ENCODE data around the gene ZNF808. TPM values are rescaled to one million over a fixed set of nuclear protein-coding genes. Genes with fewer than 3 reads are reported as not detected.
A peak's percentile ranks its signal among the peaks of the same experiment; 100 is the strongest.

ZNF808 gene
- total and polyA plus RNA-seq, 2 of the 13 experiments (the other 11 are each of a cell fraction or from before 2014, with no cell fraction given): 3.0 to 7.4 TPM

GRCh38 chr19:52570000-52570861, 42.8 kb downstream of the ZNF808 start, which contains the start of gene ZNF701 (continued):
- TF ChIP-seq HOMEZ (CRISPR knock-in tag; IDR thresholded peaks at IDR 0.05; ENCODE audit: low read depth): no peak
- TF ChIP-seq TOPORS (CRISPR knock-in tag; IDR thresholded peaks at IDR 0.05): no peak
- TF ChIP-seq, protein P1, sequence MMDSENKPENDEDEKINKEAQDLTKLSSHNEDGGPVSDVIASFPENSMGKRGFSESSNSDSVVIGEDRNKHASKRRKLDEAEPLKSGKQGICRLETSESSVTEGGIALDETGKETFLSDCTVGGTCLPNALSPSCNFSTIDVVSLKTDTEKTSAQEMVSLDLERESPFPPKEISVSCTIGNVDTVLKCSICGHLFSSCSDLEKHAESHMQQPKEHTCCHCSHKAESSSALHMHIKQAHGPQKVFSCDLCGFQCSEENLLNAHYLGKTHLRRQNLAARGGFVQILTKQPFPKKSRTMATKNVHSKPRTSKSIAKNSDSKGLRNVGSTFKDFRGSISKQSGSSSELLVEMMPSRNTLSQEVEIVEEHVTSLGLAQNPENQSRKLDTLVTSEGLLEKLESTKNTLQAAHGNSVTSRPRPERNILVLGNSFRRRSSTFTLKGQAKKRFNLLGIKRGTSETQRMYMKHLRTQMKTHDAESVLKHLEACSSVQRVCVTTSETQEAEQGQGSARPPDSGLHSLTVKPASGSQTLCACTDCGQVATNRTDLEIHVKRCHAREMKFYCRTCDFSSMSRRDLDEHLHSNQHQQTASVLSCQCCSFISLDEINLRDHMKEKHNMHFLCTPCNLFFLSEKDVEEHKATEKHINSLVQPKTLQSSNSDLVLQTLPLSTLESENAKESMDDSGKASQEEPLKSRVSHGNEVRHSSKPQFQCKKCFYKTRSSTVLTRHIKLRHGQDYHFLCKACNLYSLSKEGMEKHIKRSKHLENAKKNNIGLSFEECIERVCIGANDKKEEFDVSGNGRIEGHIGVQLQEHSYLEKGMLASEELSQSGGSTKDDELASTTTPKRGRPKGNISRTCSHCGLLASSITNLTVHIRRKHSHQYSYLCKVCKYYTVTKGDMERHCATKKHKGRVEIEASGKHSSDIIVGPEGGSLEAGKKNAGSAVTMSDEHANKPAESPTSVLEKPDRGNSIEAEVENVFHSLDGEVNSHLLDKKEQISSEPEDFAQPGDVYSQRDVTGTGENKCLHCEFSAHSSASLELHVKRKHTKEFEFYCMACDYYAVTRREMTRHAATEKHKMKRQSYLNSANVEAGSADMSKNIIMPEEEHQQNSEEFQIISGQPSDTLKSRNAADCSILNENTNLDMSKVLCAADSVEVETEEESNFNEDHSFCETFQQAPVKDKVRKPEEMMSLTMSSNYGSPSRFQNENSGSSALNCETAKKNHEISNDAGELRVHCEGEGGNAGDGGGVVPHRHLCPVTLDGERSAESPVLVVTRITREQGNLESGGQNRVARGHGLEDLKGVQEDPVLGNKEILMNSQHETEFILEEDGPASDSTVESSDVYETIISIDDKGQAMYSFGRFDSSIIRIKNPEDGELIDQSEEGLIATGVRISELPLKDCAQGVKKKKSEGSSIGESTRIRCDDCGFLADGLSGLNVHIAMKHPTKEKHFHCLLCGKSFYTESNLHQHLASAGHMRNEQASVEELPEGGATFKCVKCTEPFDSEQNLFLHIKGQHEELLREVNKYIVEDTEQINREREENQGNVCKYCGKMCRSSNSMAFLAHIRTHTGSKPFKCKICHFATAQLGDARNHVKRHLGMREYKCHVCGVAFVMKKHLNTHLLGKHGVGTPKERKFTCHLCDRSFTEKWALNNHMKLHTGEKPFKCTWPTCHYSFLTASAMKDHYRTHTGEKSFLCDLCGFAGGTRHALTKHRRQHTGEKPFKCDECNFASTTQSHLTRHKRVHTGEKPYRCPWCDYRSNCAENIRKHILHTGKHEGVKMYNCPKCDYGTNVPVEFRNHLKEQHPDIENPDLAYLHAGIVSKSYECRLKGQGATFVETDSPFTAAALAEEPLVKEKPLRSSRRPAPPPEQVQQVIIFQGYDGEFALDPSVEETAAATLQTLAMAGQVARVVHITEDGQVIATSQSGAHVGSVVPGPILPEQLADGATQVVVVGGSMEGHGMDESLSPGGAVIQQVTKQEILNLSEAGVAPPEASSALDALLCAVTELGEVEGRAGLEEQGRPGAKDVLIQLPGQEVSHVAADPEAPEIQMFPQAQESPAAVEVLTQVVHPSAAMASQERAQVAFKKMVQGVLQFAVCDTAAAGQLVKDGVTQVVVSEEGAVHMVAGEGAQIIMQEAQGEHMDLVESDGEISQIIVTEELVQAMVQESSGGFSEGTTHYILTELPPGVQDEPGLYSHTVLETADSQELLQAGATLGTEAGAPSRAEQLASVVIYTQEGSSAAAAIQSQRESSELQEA (CRISPR knock-in tag; IDR thresholded peaks at IDR 0.05; ENCODE audit: not compliant biosample characterization): no peak
- TF ChIP-seq ZNF235 (CRISPR knock-in tag; IDR thresholded peaks at IDR 0.05; ENCODE audit: borderline replicate concordance): no peak
- no peak for TF ChIP-seq ZBTB1 (CRISPR knock-in tag; IDR thresholded peaks at IDR 0.05; ENCODE audit: borderline replicate concordance)
- no peak for TF ChIP-seq ZNF496 (CRISPR knock-in tag; IDR thresholded peaks at IDR 0.05; ENCODE audit: insufficient replicate concordance)
- TF ChIP-seq, protein P2, sequence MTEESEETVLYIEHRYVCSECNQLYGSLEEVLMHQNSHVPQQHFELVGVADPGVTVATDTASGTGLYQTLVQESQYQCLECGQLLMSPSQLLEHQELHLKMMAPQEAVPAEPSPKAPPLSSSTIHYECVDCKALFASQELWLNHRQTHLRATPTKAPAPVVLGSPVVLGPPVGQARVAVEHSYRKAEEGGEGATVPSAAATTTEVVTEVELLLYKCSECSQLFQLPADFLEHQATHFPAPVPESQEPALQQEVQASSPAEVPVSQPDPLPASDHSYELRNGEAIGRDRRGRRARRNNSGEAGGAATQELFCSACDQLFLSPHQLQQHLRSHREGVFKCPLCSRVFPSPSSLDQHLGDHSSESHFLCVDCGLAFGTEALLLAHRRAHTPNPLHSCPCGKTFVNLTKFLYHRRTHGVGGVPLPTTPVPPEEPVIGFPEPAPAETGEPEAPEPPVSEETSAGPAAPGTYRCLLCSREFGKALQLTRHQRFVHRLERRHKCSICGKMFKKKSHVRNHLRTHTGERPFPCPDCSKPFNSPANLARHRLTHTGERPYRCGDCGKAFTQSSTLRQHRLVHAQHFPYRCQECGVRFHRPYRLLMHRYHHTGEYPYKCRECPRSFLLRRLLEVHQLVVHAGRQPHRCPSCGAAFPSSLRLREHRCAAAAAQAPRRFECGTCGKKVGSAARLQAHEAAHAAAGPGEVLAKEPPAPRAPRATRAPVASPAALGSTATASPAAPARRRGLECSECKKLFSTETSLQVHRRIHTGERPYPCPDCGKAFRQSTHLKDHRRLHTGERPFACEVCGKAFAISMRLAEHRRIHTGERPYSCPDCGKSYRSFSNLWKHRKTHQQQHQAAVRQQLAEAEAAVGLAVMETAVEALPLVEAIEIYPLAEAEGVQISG (CRISPR knock-in tag; IDR thresholded peaks at IDR 0.05): peak; percentile 16; the same call in 1 of the 2 replicates
- peak; percentile 10; the same call in 1 of the 2 replicates for TF ChIP-seq ZFX (CRISPR knock-in tag; IDR thresholded peaks at IDR 0.05; ENCODE audit: low read depth)
- no peak for TF ChIP-seq RORA (CRISPR knock-in tag; IDR thresholded peaks at IDR 0.05)
- TF ChIP-seq, protein P3, sequence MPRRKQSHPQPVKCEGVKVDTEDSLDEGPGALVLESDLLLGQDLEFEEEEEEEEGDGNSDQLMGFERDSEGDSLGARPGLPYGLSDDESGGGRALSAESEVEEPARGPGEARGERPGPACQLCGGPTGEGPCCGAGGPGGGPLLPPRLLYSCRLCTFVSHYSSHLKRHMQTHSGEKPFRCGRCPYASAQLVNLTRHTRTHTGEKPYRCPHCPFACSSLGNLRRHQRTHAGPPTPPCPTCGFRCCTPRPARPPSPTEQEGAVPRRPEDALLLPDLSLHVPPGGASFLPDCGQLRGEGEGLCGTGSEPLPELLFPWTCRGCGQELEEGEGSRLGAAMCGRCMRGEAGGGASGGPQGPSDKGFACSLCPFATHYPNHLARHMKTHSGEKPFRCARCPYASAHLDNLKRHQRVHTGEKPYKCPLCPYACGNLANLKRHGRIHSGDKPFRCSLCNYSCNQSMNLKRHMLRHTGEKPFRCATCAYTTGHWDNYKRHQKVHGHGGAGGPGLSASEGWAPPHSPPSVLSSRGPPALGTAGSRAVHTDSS (CRISPR knock-in tag; conservative IDR thresholded peaks at IDR 0.05): no peak
- no peak for TF ChIP-seq ZNF260 (CRISPR knock-in tag; IDR thresholded peaks at IDR 0.05; ENCODE audit: borderline replicate concordance, low read depth)
- peak; percentile 79 for TF ChIP-seq PHF20 (CRISPR knock-in tag; IDR thresholded peaks at IDR 0.05)
- TF ChIP-seq SIN3A (IDR thresholded peaks at IDR 0.05; ENCODE audit: borderline replicate concordance, low read depth, low read length): peak; percentile 75; the same call in 1 of the 2 replicates
